T-helper 9 cell (primary cell): ENCODE measurements around the gene ADIG.

Experiments
- DNase-seq: peaks from one replicate; pipeline ENCODE4 v3.0.0-alpha.2; 2020
- total RNA-seq, 2 donors: gene quantifications; one replicate each; lab custom pipeline; 2026; lab: John Stamatoyannopoulos, UW

Gene ADIG
- total RNA-seq, result 0 to 0.07 reads per million in 2 donors

DNA sequence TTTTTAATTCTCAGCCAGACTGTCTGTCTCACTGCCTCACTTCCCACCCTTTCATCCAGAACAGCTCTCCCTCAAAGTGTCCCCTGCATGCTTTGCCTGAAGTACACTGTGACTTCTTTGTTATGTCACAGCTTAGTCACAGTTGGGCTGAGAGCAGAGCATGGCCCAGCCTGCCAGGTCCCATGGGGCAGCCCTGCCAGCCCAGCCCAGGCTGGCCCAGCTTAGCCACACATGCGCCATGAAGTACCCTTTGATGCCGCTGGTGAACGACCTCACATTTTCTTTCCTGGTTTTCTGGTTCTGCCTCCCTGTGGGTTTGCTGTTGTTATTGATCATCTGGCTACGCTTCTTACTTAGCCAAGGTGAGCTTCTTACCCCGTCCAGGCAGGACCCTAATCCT lies at the start of gene ADIG:
TSS of gene ADIG (plus strand) at position 185 of the 400 bp plus-strand sequence. CDS start at position 239, 54 bp downstream.
- DNase-seq, result no peak

DNA sequence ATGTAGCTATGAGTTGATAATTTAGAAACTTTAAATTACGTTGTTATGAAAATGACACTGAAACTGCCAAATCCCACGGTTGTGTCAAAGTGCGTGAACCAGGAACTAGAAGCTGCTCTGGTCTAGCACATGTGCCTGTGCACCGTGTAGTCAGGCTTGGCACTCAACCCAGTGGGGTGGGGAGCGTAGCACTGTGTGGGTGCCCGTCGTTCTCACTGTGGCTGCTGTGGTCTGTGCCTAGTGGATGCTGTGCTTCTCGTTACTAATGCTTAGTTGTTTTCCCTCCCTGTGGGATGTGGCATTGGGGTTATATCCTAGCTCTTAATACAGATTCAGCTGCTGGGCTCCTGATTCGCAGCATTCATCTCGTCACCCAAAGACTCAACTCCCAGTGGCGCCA lies 46.2 kb upstream of the ADIG start:
- DNase-seq, result no peak

DNA sequence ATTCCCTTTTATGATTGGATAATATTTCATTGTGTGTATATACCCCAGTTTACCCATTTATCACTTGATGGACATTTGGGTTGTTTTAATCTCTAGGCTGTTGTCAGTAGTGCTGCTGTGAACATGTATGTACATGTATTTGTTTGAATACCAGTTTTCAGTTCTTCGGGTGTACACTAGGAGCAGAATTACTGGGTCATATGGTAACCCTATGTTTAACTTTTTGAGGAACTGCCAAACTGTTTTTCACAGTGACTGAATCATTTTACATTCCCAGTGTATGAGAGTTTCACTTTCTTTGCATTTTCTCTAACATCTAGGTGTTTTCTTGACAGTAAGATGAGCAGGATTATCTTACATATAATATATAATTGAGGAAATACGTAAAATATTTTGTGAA lies 44.7 kb upstream of the ADIG start:
- no peak for DNase-seq

DNA sequence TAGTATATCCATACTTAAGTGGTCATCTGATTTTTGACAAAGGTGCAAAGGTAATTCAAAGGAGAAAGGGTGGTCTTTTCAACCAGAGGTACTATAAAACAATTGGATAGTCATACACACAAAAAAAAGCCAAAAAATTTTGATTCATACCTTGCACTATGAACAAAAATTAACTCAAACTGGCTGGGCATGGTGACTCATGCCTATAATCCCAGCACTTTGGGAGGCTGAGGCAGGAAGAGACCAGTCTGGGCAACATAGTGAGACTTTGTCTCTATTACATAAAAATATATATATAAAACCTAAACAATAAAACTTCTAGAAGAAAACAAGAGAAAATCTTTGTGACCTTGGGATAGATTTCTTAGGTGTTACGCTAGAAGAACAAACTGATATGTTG lies 43.8 kb upstream of the ADIG start:
- no peak for DNase-seq

DNA sequence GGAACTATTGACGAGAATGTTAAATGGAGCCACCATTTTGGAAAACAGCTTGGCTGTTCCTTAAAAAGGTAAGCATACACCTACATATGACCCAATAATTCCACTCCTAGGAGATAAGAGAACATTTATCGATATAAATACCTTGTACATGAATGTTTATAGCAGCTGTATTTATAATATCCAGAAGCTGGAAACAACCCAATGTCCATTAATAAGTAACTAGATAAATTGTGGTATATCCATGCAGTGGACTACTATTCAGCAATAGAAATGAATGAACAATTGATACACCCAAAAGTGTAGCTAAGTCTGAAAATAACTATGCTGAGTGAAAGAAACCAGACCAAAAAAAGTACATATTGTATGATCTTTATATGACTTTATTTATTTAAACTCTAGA lies 42.2 kb upstream of the ADIG start:
- DNase-seq, result no peak

DNA sequence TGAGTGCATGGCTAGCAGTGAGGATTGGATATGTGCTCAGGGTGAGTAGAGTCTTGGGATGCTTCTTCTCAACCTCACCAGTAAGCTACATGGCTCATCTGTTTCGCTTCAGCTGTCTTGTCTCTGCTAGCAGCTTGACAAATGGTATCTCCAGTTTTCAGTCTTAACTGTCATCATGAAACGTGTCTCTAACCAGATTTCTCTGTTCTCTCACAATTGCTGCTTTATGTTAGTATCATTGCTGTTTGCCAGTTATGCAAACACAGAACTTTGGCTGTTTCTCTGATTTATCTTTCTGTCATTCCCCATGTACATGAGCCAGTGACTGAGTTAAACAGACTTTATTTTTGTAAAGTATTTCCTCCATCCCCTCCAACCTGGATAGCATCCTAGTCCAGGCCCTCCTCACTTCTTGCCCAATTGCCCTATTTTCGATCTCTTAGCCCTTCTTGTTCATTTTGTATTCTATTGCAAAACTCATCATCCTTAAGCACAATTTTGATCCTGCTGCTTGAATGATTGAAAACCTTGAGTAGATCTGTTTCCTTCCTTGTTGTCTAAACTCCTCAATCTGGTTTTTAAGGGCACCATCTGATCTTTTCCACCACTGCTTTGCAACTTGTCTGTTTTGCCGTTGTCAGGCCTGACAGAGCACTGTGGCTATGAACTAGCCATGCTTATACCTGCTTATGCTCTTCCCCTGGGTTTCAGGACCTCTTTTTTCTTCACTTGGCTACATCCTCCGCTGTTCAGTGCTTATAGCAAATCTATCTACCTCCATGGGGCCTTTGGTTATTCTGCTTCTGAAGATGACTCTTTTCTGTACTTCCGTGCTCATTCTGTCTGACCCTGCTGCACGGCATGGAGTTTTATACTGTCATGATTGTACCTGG lies 37.7 kb upstream of the ADIG start:
- DNase-seq, result no peak

DNA sequence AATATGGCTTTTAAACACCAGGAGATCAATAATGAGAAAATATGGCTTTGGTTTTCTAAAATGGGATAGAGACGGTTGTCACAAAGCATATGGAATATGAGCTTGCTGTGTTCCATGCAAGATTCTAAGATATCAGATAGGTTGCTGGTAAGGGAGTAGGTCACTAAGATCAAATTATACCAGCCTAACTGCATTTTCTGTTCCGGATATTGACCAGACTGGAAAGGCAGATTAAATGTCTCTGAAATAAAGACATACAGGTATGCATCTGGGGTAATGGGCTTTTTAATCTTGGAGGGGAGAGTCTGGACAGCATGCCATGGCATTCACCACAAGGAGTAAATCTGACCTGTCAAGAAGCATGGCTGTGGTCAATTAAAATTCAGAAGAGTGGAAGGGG lies 35.2 kb upstream of the ADIG start:
- no peak for DNase-seq

DNA sequence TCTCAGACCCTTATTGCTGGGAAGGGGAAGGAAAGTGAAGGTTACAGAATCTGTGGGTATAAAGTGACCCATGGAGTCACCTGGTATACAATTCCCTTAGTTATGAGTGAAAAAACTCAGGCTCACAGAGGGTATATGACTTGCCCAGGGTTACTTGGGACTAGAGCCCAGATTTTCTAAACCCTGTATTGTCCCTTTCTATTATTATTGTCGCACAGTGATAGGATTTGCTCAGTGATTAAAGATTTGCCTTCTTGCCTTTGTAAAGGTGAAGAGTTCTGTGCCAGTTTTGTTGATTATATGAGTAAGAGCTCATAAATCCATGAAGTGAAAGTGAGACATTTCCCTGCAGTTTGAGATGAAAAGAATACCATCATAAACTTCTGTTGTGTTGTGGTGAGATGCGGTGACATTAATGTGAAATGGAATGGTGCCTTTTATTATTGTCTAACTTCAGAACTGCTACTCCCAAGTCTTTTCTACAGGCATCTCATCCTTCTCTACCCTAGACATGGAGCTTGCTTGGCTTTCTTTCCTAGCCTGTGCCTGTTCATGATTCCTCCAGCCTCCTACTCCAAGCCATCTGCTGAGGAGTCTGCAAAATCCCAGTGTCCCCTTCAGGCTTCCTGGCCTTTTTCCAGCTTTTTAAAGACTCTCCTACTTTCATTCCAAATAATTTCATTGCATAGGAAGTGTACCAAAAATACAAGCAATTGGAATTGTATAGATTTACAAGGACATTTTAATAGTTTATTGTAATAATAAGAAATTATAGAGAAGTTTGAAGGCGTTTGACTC lies 33.5 kb upstream of the ADIG start:
- DNase-seq, result no peak

DNA sequence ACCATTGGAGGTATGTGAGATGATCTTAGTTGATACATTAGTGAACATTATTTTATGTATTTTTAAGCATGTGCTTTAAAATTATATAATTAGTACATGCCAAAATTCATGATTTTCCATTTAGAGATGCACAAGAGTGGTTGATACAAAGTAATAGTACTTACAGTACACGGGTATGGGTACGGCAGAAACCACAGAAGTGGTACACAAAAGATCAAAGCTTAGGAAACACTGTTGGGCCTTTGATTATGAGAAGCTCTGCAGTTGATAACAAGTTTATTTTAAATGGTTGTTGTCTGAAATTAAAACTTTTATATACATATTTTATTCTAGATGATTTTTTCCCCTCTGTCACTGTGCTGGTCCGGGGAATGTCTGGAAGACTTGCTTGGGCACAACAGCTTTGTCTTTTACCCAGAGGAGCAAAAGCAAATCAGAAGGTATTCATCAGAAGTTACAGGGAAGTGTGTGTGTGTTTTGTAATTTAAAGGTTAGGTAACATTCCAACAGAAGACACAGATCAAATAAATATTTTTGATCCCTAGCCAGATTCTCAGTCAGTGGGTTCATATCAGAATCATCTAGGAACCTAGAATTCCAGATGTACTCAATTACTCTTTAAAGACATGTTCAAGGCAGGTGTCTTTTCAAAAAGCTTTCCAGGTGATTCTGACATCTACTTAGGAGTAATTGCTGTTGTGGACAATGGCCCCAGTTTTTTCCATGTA lies 32.5 kb upstream of the ADIG start:
- no peak for DNase-seq

DNA sequence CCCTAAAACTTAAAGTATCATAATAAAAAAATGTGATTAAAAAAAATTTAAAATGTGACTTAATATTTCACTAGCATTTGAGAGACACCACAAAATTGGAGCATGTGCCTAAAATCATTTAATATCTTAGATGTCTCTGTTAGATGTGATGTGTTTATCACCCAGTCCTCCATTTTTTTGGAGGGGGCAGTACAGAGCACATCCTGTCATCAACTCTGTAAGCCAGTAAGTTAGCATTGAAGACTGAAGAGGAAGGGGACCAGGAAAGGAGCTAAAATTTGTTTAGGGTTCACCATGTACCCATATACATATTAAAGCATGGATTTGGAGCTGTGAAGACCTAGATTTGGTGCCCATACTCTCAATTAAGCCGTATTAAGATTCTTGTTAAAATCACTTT lies 30.7 kb upstream of the ADIG start:
- no peak for DNase-seq

DNA sequence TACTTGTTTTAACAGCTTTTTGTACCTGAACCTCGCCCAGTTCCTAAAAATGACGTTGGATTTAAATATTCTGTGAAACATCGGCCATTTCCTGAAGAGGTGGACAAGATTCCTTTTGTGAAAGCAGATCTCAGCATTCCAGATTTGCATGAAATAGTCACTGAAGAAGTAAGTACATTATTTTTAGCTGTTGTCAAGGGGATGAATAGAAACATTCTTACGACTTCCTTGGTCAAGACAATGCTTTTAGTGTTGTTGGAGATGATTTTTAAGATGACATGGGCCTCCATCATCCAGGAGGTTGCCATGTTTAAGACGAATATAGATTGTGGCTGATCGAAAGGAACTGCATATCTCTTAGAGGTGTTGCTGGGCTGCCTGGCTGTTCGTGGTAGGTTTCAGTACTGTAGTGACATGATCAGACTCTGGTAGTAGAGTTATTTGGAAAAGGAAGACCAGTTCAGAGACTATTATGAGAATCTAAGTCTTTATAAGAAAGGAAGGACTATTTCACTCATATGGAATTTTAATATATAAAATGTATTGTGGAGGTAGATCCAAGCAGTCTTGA lies 29.9 kb upstream of the ADIG start:
- DNase-seq, result no peak

DNA sequence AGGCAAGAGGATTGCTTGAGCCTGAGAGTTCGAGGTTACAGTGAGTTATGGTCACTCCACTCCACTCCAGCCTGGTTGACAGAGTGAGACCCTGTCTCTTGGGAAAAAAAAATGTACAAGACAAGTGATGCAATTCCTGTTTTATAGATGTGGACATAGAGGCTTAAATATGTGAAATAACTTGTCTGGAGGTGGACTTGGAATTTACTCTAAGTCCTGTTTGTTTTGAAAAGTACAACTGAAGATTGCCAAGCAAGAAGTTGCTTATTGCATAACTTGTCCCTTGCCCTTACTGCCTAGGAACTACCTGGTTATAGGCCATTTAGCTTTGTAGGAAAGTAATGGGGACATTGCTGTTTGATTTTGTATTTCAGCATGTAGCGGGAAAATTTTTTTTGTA lies 26.0 kb upstream of the ADIG start:
- no peak for DNase-seq

DNA sequence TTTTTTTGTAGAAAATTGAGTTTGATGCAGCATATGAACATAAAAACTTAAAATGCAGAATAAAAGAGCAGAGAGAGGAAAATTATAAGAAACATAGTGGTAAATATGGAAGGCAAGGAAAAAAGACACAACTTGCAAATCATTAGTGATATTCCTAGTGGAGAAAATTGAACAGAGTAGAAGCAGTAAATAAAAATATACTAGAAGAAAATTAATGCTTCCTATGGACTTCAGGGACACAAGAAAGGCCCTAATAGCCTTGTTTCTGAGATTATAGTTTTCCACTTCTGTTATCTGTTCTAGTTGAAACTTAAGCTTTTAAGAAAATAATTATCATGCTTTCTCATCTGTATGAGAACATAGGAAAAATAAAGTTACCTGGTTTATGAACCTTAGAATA lies 25.6 kb upstream of the ADIG start:
- DNase-seq, result no peak

DNA sequence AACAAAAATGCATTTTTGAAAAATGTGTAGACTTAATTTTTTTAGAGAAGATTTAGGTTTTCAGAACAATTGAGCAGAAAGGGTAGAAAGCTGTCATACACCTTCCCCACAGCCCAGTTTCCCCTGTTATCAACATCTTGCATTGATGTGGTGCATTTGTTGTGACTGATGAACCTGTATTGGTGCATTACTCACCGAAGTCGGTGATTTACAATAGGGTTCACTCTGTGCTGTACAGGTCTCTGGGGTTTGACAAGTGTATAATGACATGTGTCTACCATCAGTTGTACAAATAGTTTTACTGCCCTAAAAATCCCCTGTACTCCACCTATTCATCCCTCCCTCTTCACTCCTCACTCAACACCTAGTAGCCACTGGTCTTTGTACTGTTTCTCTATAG lies 23.8 kb upstream of the ADIG start:
- no peak for DNase-seq

DNA sequence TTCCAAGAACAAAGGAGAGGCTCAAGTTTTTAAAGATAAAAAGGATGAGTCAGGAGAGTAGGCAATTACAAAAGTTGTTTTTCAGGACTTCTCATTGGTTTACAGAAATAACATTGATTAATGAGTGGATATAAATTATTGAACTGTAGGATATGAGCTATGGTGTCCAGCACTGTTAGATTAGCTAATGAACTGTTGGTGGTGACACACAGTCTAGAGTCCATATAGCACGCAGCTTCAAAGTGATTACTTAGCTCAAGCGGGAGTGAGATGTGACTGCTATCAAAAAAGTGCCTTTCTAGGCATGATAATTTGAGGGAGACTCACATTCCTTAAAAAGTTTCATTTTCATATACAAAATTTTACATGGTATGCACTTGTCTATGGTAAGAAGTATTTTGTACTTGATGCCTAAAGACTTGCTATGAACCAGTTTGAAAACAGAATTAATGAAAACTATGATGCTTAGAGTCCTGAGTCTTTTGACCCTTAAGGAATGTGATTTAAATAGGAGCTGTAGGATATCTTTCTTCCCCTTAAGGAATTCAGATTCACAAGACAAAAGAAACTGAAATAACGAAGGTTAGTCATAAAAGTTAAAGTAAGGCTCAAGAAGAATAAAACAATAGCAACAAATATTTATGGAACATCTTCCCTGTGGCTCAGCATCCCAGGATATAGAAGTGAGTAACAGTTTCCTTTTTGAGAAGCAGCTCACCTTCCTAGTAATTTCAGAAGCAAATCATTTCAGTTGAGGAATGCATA lies 22.2 kb upstream of the ADIG start:
- no peak for DNase-seq

DNA sequence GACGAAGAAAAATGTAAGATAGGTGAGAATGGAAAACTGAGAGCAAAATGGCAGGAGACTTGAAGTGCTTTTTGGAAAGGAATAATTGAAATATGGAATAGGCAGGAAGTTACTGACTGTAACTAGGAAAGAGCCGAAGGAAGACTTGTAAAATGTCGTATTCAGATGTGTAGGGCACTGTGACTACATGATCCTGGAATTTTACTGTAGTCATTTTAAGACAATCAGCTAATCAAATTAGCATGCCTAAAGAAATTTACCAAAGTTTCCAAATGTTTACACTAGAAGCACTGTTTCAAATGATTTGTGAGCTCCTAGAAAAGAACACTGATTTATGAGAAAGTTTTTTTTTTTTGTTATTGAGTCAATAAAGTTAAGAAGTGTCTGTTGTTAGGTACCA lies 21.2 kb upstream of the ADIG start:
- no peak for DNase-seq

DNA sequence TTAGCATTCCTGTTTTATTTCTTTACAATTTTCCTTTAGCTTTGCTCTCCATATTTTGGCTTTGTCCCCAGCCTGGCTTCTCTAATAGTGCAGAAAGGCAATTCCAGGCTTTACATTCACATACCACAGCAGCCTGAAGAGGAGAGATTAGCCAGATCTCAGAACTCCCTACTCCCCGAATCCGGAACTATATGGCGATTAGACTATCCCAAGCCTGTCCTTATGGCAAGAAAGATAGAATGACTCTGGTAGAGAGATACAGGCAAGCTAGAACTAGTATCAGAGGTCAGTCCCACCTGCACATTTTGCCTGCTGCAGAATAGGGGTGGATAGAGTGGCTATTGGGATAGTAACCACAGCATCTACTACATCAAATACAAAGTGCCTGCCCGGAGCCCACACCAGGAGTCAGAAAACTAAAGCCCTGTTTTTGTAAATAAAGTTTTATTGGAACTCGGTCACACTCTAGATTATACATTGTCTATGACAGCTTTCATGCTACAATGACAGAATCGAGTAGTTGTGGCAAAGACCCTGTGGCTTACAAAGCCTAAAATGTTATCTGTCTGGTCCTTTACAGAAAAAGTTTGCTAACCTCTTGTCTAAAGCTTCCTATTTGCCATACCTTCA lies 17.1 kb upstream of the ADIG start:
- no peak for DNase-seq

DNA sequence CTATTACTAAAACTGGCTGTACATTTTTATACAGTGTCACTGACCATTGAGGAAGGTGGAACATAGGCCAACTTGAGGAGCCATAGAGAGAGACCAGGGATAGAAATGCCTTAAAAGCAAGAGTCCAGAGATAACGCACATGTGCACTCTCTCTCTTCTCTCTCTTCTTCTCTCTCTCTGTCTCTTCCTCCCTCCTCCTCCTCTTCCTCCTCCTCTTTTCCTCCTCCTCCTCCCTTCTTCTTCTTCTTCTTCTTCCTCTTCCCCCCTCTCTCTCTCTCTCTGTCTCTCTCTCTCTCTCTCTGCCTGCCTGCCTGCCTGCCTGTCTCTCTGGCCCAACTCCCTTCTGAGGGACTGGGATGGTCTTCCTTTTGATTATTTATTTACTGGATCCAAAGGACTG lies 16.3 kb upstream of the ADIG start:
- DNase-seq, result no peak

DNA sequence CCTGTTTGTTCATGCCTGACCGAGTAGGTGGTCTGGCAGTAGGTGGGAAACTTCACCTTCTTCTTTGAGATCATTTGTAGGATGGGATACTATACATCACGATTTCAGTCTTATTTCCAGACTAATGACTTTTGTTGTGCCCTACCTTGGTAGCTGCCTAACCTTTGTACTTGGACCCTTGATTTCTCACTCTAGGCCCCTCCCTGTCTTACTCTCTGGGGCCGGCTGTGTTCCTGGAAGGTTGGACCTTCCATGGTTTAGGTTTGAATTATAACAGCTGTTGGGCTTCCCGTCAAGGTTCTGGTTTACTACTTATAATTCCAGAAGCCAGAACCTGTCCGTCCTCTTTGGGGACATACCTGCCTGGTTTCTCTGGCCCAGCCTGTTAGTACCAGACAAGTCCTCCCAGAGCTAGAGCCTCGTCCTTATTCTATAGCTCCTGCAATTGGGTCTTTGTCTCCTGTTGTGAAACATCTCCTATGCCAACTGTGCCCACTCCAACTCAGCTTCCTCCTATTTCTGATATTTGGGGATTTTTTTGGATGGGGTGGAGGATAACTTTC lies 14.9 kb upstream of the ADIG start:
- DNase-seq, result no peak

DNA sequence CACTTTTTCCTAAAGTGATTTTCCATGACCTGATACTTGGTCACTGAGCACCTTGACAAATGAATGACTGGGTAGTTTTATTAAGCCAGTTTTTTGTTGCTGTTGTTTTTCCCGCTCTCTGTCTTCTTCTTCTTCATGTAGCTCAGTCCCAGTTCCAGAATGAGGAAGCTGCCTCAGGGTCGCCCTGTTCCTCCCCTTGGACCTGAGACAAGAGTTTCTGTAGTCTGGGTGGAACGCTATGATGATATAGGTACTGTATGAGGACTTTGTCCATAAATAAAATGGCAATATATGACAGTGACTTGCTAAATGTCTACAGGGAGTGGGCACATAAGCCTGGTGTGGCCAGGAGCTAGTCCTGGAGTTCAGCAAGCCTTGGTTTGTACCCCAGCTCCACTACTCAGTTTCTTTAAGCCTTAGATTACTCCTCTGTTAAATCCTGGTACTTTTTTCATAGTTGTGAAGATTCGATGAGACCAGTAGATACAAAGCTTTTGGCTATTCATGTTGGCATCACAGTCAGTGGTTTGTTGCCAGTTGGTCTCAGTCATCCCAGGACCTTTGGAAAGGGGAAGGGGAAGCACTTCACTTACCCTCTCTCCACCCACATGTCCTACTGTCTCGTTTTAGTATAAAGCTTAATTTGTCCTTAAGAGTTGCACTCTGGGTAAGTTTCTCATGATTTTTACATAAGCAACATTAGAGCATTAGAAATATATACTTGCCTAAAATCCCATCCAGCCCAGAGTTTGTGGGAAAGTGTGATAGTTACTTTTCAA lies 11.1 kb upstream of the ADIG start:
- DNase-seq, result no peak

DNA sequence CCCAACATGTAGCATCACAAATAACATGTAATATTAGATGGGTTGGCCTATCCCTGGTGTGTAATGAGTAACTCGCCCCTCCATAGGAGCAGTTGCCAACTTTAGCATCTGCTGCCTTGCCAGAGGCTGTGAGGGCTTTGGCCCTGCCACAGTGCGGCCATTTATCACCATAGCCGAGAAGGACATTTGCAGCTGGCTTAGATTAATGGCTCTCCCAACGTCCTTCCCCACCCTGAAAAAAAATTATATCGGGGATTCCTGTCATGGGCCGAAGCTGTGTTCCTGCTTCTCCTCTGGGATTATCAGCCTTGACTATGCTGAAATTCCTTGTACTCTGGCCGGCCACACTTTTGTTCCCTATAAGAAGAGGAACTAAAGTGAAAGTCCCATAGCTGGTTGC lies 7.6 kb upstream of the ADIG start:
- no peak for DNase-seq
